ENCODE results near the gene MICAL3.

MICAL3 gene

DNA sequence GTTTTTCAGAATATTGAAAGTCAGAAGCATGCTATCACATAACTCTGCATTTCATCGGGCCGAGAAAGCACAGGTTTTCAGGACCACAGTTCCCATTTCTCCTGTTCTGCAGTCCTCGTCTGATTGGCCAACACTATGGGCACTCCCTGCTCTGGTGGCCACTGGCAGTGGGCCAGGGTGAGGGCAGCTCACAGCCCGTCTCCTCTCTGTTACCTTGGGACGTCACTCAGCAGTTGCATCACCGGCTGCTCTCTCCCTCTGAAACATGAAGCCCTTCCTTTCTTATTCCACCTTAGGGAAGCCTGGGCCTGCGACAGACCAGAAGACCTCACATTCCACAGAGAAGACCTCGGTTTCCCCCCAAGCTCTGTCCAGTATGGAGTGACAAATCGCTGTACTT is 11.4 kb upstream of the MICAL3 start:
- DNase-seq (ENCODE audit: low read depth), result no peak
- TF ChIP-seq, protein P1, sequence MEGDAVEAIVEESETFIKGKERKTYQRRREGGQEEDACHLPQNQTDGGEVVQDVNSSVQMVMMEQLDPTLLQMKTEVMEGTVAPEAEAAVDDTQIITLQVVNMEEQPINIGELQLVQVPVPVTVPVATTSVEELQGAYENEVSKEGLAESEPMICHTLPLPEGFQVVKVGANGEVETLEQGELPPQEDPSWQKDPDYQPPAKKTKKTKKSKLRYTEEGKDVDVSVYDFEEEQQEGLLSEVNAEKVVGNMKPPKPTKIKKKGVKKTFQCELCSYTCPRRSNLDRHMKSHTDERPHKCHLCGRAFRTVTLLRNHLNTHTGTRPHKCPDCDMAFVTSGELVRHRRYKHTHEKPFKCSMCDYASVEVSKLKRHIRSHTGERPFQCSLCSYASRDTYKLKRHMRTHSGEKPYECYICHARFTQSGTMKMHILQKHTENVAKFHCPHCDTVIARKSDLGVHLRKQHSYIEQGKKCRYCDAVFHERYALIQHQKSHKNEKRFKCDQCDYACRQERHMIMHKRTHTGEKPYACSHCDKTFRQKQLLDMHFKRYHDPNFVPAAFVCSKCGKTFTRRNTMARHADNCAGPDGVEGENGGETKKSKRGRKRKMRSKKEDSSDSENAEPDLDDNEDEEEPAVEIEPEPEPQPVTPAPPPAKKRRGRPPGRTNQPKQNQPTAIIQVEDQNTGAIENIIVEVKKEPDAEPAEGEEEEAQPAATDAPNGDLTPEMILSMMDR (IDR thresholded peaks at IDR 0.05; ENCODE audit: low read length, missing control alignments), result no peak
- H3K4me3 ChIP-seq (replicated peaks; ENCODE audit: low read depth, low read length), result no peak overlapping the region

- DNase-seq (ENCODE audit: low read depth), result no peak
- TF ChIP-seq, protein P1 (IDR thresholded peaks at IDR 0.05; ENCODE audit: low read length, missing control alignments), result no peak
- H3K4me3 ChIP-seq (replicated peaks; ENCODE audit: low read depth, low read length), result no peak overlapping the region
Observed at GRCh38 chr22:18034076-18034475, 9.7 kb upstream of the MICAL3 start.

- TF ChIP-seq, protein P1 (IDR thresholded peaks at IDR 0.05; ENCODE audit: low read length, missing control alignments), result peak; percentile 13
- no peak overlapping the region for H3K4me3 ChIP-seq (replicated peaks; ENCODE audit: low read depth, low read length)
- DNase-seq (ENCODE audit: low read depth), result peak; percentile 37
Observed at GRCh38 chr22:18033204-18033998, 9.0 kb upstream of the MICAL3 start.

GRCh38 chr22:18032455-18033101 is 8.2 kb upstream of the MICAL3 start:
- peak; percentile 39 for DNase-seq (ENCODE audit: low read depth)
- TF ChIP-seq, protein P1 (IDR thresholded peaks at IDR 0.05; ENCODE audit: low read length, missing control alignments), result no peak
- H3K4me3 ChIP-seq (replicated peaks; ENCODE audit: low read depth, low read length), result no peak overlapping the region

DNA sequence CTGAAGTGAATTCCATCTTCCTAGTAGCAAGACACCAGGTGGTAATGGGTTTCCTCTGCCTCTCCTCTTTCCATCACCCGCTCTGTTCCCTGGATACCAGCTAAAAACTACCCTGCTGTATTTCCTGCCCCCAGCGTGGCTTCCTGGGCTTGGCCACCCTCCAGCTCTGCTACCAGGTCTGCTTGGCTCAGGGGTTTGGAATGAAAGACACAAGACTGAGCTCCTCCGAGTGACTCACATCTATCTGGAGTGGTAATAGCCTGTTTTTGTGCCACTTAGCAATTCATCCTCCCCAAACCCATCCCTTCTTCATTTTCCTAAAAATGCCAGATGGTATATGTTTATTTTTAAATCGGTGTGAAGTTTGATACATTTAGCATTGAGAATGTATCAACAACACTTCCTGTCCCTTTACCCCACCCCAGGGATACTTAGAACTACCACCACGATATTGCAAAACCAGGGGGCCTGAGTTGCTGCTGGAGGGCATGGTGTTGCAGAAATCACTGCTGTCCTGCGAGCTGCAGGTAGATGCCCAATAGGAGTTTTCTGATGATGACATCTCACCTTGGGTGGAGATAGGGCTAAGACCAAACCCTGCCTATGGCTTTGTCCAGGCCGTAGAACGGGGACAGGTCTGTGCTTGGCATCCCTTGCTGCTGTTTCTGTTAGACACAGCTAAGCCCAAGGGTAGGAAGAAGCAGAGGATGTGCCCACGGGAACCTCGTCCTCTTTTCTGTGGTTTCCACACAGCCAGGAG is 7.5 kb upstream of the MICAL3 start:
- DNase-seq (ENCODE audit: low read depth), result peak; percentile 84
- TF ChIP-seq, protein P1 (IDR thresholded peaks at IDR 0.05; ENCODE audit: low read length, missing control alignments), result no peak
- H3K4me3 ChIP-seq (replicated peaks; ENCODE audit: low read depth, low read length), result no peak overlapping the region

- no peak for DNase-seq (ENCODE audit: low read depth)
- TF ChIP-seq, protein P1 (IDR thresholded peaks at IDR 0.05; ENCODE audit: low read length, missing control alignments), result no peak
Observed at GRCh38 chr22:18029686-18030267, 5.4 kb upstream of the MICAL3 start.

More at GRCh38 chr22:18029686-18030267, 5.4 kb upstream of the MICAL3 start:
- no peak overlapping the region for H3K4me3 ChIP-seq (replicated peaks; ENCODE audit: low read depth, low read length)

All from fibroblast of pulmonary artery (primary cell).